WTC11 (cell line): Measurements from ENCODE around the gene ZNF19.

Source experiments
- NFYB ChIP-seq: sonication (generic); formaldehyde crosslinking; conservative IDR thresholded peaks from 2 replicates; pipeline ENCODE4 v1.8.0; 2022; ENCODE audit warnings: low read depth, missing genetic modification reagents
- PRDM15 ChIP-seq: sonication (generic); formaldehyde crosslinking; IDR thresholded peaks from 2 replicates; pipeline ENCODE4 v1.8.0; 2022; ENCODE audit warnings: missing genetic modification reagents
- SMAD3 ChIP-seq: sonication (generic); formaldehyde crosslinking; IDR thresholded peaks from 2 replicates; pipeline ENCODE4 v1.8.0; 2022; ENCODE audit warnings: missing genetic modification reagents, mild to moderate bottlenecking, borderline replicate concordance
- ZNF121 ChIP-seq: sonication (generic); formaldehyde crosslinking; IDR thresholded peaks from 2 replicates; pipeline ENCODE4 v1.8.0; 2023; ENCODE audit warnings: missing genetic modification reagents
- ZSCAN18 ChIP-seq: fragments of 250-450 bp; sonication (Bioruptor Pico); IDR thresholded peaks from 2 replicates; pipeline ENCODE4 v2.1.2; 2022; ENCODE audit warnings: mild to moderate bottlenecking, moderate library complexity
- TF ChIP-seq, protein P1 (sequence below): fragments of 200-600 bp; IDR thresholded peaks from 2 replicates; pipeline ENCODE4 v1.8.0; 2022; ENCODE audit warnings: antibody characterized with exemption
- TF ChIP-seq, protein P2 (sequence below): sonication (generic); formaldehyde crosslinking; conservative IDR thresholded peaks from 2 replicates; pipeline ENCODE4 v1.8.1; 2022; ENCODE audit warnings: mild to moderate bottlenecking, missing genetic modification reagents
- TF ChIP-seq, protein P3 (sequence below): sonication (generic); formaldehyde crosslinking; IDR thresholded peaks from 2 replicates; pipeline ENCODE4 v1.8.0; 2022; ENCODE audit warnings: mild to moderate bottlenecking, missing genetic modification reagents

DNA sequence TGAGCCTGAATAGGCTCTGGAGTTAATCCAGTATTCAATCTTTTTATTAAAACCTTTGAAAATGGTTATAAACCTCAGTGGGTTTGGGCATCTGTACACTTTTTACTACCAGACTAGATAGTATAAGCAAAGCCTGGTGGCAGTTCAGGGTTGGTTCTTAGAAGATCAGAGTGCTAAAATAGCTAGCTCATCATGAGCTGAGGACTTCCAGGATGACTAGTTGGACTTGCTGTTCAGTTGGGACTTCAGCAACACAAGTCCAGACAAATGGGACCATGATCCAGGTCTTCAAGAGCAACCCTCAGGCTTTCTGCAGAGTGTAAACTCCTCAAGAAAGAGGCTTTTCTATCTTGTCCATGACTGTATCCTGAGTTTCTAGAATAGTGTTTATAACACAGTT is 1.2 kb upstream of the ZNF19 start:
- TF ChIP-seq, protein P1, sequence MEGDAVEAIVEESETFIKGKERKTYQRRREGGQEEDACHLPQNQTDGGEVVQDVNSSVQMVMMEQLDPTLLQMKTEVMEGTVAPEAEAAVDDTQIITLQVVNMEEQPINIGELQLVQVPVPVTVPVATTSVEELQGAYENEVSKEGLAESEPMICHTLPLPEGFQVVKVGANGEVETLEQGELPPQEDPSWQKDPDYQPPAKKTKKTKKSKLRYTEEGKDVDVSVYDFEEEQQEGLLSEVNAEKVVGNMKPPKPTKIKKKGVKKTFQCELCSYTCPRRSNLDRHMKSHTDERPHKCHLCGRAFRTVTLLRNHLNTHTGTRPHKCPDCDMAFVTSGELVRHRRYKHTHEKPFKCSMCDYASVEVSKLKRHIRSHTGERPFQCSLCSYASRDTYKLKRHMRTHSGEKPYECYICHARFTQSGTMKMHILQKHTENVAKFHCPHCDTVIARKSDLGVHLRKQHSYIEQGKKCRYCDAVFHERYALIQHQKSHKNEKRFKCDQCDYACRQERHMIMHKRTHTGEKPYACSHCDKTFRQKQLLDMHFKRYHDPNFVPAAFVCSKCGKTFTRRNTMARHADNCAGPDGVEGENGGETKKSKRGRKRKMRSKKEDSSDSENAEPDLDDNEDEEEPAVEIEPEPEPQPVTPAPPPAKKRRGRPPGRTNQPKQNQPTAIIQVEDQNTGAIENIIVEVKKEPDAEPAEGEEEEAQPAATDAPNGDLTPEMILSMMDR = no peak
- TF ChIP-seq, protein P2, sequence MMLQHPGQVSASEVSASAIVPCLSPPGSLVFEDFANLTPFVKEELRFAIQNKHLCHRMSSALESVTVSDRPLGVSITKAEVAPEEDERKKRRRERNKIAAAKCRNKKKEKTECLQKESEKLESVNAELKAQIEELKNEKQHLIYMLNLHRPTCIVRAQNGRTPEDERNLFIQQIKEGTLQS = no peak
- TF ChIP-seq, protein P3, sequence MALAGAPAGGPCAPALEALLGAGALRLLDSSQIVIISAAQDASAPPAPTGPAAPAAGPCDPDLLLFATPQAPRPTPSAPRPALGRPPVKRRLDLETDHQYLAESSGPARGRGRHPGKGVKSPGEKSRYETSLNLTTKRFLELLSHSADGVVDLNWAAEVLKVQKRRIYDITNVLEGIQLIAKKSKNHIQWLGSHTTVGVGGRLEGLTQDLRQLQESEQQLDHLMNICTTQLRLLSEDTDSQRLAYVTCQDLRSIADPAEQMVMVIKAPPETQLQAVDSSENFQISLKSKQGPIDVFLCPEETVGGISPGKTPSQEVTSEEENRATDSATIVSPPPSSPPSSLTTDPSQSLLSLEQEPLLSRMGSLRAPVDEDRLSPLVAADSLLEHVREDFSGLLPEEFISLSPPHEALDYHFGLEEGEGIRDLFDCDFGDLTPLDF (CRISPR knock-in tag) = no peak
- TF ChIP-seq SMAD3 (no peak), PRDM15 (no peak), ZSCAN18 (CRISPR knock-in tag) (no peak), ZNF121 (no peak), NFYB (CRISPR knock-in tag) (no peak)
